NCI-H1048 (cell line): Measurements from ENCODE around the gene ZBTB7B.

Source experiments
- DNase-seq: peaks from one replicate; lab custom pipeline; 2025; lab: John Stamatoyannopoulos, UW

ZBTB7B gene

DNA sequence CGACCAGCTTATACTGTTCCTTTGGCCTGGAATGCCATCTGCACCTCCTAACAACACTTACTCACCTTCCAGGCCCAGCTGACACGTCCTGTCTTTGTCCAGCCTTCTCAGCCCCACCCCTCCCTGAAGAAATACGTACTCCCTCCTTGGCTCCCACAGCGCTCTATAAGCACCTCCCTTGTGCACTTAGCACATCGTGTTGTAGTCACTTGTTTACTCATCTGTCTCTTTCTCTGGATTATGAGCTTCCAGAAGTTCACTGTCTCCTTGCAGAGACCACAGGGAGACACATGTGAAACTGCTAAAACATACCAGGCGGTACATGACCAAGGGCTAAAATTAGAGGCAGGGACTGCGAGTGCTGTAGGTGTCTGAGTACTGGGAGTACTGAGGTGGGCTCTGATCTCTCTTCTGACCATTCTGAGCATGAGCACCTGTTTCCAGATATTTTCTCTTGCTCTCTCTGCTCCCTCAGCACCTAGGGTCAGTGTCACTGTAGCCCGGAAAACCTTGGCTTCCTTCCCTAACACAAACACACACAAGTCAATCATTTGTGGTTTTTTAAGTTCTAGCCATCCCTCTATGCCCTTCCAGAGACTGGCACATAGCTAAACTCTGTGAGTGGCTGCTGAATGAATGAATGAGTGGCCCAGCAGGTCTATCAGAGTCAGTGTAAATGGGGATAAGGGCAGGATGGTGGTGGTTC is 36.2 kb downstream of the ZBTB7B start:
- no peak for DNase-seq

DNA sequence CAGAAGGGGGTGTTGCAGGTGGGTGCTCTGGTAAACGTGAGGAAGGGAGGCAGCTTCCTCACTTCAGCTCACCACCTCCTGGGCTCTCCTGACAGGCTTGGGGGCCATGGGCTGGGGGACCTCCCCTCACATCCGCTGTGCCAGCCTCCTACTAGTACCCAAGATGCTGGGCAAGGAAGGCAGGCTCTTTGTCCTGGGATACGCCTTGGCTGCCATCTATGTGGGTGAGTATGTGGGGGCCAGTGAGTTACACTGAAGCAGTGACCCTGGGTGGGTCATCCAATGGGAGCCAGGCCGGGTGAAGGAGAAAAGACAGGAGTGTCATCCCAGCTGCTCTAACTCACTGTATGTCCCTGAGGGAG is 36.7 kb downstream of the ZBTB7B start:
- no peak for DNase-seq

GRCh38 chr1:155040358-155041093 is 37.9 kb downstream of the ZBTB7B start:
- no peak for DNase-seq

DNA sequence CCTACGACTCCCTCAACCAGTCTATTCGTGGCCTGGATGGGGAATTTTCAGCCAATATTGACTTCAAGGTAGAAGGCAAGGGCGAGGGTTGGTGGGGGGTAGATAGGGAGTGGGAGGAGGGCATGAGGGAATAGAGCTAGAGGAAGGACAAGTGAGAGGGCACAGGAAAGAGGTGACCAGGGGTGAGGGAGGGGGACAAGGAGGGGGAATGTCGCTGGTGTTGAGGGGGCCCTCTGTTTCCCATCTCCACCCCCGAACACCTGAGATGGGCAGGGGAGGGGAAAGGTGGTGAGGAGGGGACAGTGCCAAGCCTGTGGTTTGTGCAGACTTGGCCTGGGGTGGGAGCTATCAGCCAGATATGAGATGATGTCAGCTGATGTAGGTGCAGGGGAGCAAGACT is 40.2 kb downstream of the ZBTB7B start:
- DNase-seq: no peak

DNA sequence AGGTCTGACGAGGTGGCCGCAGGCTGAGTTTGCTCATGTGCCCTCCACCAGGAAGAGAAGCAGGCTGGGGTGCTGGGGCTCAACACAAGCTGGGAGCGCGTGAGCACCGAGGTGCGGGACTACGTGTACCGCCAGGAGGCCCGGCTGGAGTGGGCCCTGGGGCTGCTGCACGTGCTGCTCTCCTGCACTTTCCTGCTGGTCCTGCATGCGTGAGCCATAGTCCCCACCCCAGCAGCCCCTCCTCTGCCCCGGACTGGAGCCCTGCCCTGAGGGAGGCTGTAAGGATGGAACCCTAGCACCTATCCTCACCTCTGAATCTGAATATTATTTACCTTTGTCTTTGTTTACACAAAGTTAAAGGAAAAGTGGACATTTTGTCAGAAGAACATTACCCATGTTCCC is 40.7 kb downstream of the ZBTB7B start:
- DNase-seq: no peak

GRCh38 chr1:155043793-155044192 is 41.2 kb downstream of the ZBTB7B start:
- DNase-seq: no peak

DNA sequence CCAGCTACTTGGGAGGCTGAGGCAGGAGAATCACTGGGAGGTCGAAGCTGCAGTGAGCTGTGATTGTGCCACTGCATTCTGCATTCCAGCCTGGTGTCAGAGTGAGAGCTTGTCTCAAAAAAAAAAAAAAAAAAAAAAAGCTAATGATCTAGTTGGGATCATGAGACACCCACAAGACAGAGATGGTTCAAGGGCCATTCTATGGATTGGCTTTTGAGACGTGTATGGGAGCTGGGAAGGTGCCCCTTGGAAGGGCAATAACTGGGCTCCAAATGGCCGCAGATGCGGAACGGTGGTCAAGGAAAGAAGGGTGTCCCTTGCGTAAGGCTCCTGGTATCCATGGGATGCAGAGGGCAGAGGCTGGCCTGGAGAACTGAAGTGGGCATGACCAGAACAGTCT is 41.8 kb downstream of the ZBTB7B start:
- no peak for DNase-seq

GRCh38 chr1:155044812-155045657 is 42.4 kb downstream of the ZBTB7B start:
- DNase-seq: no peak

- DNase-seq: no peak
Observed at GRCh38 chr1:155048449-155049334, 46.1 kb downstream of the ZBTB7B start.

DNA sequence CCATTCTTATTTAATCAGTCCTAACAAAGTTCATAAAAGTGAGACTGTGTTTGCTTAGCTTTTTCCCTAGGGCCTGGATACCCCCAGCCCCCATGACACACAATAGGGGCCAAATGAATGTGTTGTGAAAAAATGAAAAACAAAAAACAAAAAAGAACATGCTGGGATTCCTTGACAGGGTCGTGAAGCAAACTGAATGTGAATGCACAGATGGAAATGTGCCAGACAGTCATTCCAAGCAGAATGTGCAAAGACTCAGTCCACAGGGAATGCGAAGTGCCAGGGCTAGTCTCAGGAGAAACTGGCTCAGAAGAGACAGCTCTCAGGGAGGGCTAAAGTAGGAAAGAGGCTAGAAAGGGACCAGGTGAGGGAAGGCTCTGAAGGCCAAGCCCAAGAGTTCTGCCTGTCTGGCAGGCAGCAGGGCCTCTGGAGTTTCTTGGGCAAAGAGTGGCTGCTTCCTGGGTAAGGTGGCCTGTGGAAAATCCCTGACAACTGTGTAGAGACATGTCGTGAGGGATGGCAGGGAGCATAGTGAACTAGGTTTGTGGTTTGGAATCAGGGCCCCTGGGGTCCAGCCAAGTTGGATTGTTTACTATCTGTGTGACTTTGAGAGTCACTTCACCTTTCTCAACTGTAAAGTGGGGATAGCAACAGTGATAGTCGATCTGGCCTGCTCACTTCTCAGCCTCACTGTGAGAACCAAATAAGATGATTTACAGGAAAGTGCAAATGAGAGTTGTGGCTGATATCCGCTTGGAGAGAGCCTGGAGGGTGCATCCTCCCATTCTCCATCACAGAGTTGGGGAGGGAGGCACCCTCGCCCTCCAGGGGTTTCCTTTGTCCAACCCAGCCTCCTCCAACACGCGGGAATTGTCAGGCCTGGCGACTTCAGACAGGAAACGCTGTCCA is 47.3 kb downstream of the ZBTB7B start:
- DNase-seq: no peak

- DNase-seq: peak; percentile 92
Observed at GRCh38 chr1:155050560-155051341, 48.1 kb downstream of the ZBTB7B start, which contains the start of gene ADAM15. TSS of gene ADAM15 (plus strand) at chr1:155051316. CDS start at chr1:155051387, 71 bp downstream.

- no peak for DNase-seq
Observed at GRCh38 chr1:155051342-155051776, 48.8 kb downstream of the ZBTB7B start.

GRCh38 chr1:155051777-155052398 is 49.3 kb downstream of the ZBTB7B start:
- DNase-seq: no peak

GRCh38 chr1:155052439-155053395 is 50.1 kb downstream of the ZBTB7B start:
- no peak for DNase-seq

DNA sequence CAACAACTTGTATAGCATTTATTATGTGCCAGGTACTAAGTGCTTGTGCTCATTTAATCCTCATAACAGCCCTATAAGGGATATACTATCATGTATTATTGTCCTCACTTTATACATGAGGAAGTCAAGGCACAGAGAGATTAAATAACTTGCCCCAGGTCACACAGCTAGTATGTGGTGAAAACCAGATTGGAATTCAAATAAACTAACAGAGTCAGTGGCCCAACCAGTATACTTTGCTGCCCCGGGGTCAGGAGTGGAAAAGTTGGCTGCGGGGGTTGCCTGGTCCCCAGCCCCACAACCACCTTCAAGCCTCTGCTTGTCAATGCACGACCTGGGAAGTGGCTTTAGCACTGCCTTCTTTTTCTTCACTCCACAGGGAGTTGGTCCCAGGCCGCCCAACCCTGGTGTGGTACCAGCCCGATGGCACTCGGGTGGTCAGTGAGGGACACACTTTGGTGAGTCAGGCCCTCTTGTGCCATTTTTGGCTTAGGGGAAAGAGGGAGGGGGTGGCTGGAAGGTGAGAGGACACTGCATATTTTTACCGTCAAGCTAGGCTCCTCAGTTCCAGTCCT is 51.0 kb downstream of the ZBTB7B start:
- no peak for DNase-seq

GRCh38 chr1:155057104-155057503 is 54.5 kb downstream of the ZBTB7B start:
- no peak for DNase-seq

DNA sequence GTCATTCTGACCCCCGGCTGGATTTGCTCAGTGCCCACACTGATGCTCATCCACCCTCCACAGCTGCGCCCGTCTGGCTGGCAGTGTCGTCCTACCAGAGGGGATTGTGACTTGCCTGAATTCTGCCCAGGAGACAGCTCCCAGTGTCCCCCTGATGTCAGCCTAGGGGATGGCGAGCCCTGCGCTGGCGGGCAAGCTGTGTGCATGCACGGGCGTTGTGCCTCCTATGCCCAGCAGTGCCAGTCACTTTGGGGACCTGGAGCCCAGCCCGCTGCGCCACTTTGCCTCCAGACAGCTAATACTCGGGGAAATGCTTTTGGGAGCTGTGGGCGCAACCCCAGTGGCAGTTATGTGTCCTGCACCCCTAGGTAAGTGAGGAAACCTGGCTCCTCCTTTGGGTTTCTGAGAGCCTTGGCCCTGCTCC is 55.2 kb downstream of the ZBTB7B start:
- DNase-seq: no peak

DNA sequence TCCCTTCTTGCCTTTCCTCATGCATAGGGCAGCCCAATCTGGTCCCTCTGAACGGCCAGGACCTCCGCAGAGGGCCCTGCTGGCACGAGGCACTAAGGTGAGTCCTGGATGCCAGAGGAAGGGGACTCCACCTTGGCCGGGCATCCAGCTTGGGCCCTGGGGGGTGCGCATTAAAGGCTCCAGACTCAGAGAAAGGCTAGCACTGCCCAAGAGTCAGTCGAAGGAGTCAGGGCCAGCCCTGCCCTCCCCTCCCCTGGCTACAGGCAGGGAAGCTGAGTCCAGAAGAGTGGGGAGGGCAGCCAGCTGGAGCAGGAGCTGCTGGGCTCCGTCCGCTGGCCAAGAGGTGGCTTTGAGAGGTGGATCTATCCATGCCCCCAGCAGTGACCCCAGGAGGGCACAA is 58.1 kb downstream of the ZBTB7B start:
- no peak for DNase-seq
